Measurements from ENCODE around the gene RAD23B.

DNA sequence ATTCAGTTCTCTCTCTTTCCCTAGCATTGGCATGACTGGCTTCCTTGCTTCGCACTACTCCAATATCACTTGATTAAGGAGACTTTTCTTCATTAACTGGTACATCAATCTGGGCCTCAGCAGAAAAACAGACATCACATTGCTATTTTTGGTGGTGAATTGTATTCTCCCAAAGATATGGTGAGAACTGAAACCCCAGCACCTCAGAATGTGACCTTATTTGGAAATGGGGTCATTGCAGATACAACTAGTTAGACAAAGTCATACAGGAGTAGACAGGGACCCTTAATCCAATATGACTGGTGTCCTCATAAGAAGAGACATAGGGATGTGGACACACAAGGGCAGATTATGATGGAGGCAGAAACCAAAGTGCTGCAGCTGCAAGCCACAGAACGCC is 7.5 kb upstream of the RAD23B start:
- TF ChIP-seq, protein P1, sequence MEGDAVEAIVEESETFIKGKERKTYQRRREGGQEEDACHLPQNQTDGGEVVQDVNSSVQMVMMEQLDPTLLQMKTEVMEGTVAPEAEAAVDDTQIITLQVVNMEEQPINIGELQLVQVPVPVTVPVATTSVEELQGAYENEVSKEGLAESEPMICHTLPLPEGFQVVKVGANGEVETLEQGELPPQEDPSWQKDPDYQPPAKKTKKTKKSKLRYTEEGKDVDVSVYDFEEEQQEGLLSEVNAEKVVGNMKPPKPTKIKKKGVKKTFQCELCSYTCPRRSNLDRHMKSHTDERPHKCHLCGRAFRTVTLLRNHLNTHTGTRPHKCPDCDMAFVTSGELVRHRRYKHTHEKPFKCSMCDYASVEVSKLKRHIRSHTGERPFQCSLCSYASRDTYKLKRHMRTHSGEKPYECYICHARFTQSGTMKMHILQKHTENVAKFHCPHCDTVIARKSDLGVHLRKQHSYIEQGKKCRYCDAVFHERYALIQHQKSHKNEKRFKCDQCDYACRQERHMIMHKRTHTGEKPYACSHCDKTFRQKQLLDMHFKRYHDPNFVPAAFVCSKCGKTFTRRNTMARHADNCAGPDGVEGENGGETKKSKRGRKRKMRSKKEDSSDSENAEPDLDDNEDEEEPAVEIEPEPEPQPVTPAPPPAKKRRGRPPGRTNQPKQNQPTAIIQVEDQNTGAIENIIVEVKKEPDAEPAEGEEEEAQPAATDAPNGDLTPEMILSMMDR (IDR thresholded peaks at IDR 0.05), result no peak
- no peak for TF ChIP-seq POLR2A (IDR thresholded peaks at IDR 0.05)

Data from Peyer's patch (tissue), 4 donors.